IMR-90 (cell line): ENCODE results near the gene TTC28. TPM values are rescaled to one million over a fixed set of nuclear protein-coding genes. Genes with fewer than 3 reads are reported as not detected.

Experiments used
- ATAC-seq: fragments of 200-7000 bp; cut with Tn5 transposase; 2 replicates; pipeline ENCODE4 v1.9.1; 2020; ENCODE audit warnings: low read depth, mild to moderate bottlenecking, moderate library complexity
- BruUV-seq: library from RNA; stranded (reverse); fragments of 400-500 nt; replicated peaks from 2 replicates; lab custom pipeline; 2021; lab: Mats Ljungman, UMichigan
- CTCF ChIA-PET: fragments of 300-600 bp; formaldehyde crosslinking; extraction: SDS; loops from one replicate; lab custom pipeline; 2021; ENCODE audit warnings: antibody characterized with exemption; lab: Yijun Ruan, JAX
- POLR2A ChIA-PET: fragments of 300-600 bp; sonication (Branson Sonifier 250); formaldehyde crosslinking; loops from one replicate; lab custom pipeline; 2022; ENCODE audit warnings: antibody characterized with exemption; ENCODE audit not compliant: unreplicated experiment; lab: Charles Lee
- DNase-seq: peaks from one replicate; pipeline ENCODE4 v3.0.0; 2013
- H2AFZ ChIP-seq: replicated peaks from 2 replicates; pipeline ENCODE3; 2013; ENCODE audit warnings: low read length, mild to moderate bottlenecking; ENCODE audit not compliant: poor library complexity
- H2AK5ac ChIP-seq: 2 replicates; pipeline ENCODE4 v1.6.1; 2013; ENCODE audit warnings: low read depth, low read length, inconsistent platforms
- H2AK9ac ChIP-seq: replicated peaks from 2 replicates; pipeline ENCODE3; 2013; ENCODE audit warnings: mild to moderate bottlenecking, low read depth, low read length, moderate library complexity; ENCODE audit not compliant: poor library complexity
- H2BK120ac ChIP-seq: 2 replicates; pipeline ENCODE4 v1.6.1; 2013; ENCODE audit warnings: low read depth, low read length, inconsistent platforms
- H2BK15ac ChIP-seq: 3 replicates; pipeline ENCODE4 v1.6.1; 2013; ENCODE audit warnings: low read depth, low read length, inconsistent platforms
- H2BK20ac ChIP-seq: 2 replicates; pipeline ENCODE4 v1.6.1; 2013; ENCODE audit warnings: low read depth, mild to moderate bottlenecking, inconsistent platforms, low read length, moderate library complexity
- H2BK5ac ChIP-seq: 2 replicates; pipeline ENCODE4 v1.6.1; 2013; ENCODE audit warnings: mild to moderate bottlenecking, low read depth, low read length, inconsistent platforms; ENCODE audit not compliant: poor library complexity, severe bottlenecking
- H3K14ac ChIP-seq: replicated peaks from 2 replicates; pipeline ENCODE4 v1.6.1; 2013; ENCODE audit warnings: low read depth, low read length, inconsistent platforms
- H3K18ac ChIP-seq: 2 replicates; pipeline ENCODE4 v1.6.1; 2013; ENCODE audit warnings: low read depth, low read length, control low read depth
- H3K23ac ChIP-seq: 2 replicates; pipeline ENCODE4 v1.6.1; 2013; ENCODE audit warnings: low read depth, low read length, inconsistent platforms
- H3K27ac ChIP-seq: 2 replicates; pipeline ENCODE4 v1.5.1; 2013; ENCODE audit warnings: mild to moderate bottlenecking, control low read depth, low read length; ENCODE audit not compliant: insufficient read depth
- H3K27me3 ChIP-seq: 2 replicates; pipeline ENCODE4 v1.6.1; 2013; ENCODE audit warnings: low read length; ENCODE audit not compliant: control insufficient read depth, insufficient read depth
- H3K36me3 ChIP-seq: 2 replicates; pipeline ENCODE4 v1.6.1; 2013; ENCODE audit warnings: low read length, mixed read lengths; ENCODE audit not compliant: control insufficient read depth, insufficient read depth
- H3K4ac ChIP-seq: 2 replicates; pipeline ENCODE4 v1.6.1; 2013; ENCODE audit warnings: low read depth, low read length, inconsistent platforms
- H3K4me1 ChIP-seq: 2 replicates; pipeline ENCODE4 v1.6.1; 2013; ENCODE audit warnings: low read length, mixed read lengths; ENCODE audit not compliant: control insufficient read depth, insufficient read depth
- H3K4me2 ChIP-seq: 2 replicates; pipeline ENCODE4 v1.6.1; 2013; ENCODE audit warnings: low read depth, mild to moderate bottlenecking, control low read depth, low read length, moderate library complexity
- H3K4me3 ChIP-seq: 2 replicates; pipeline ENCODE4 v1.5.1; 2013; ENCODE audit warnings: low read depth, mild to moderate bottlenecking, control low read depth, low read length, moderate library complexity; ENCODE audit not compliant: insufficient read depth
- H3K56ac ChIP-seq: 2 replicates; pipeline ENCODE4 v1.6.1; 2013; ENCODE audit warnings: low read length, inconsistent platforms; ENCODE audit not compliant: insufficient read depth; ENCODE audit errors: extremely low read depth
- H3K79me1 ChIP-seq, 2 experiments: 2 replicates each; pipeline ENCODE4 v1.6.1; 2013; ENCODE audit warnings: low read length in 2 of 2, inconsistent platforms in 1 of 2, low read depth in 1 of 2
- H3K9ac ChIP-seq: 2 replicates; pipeline ENCODE4 v1.6.1; 2013; ENCODE audit warnings: low read depth, low read length, control low read depth
- H3K9me1 ChIP-seq: 2 replicates; pipeline ENCODE4 v1.6.1; 2013; ENCODE audit warnings: low read length, inconsistent platforms; ENCODE audit not compliant: insufficient read depth
- H3K9me3 ChIP-seq: 2 replicates; pipeline ENCODE4 v1.6.1; 2013; ENCODE audit warnings: low read length; ENCODE audit not compliant: control insufficient read depth, insufficient read depth
- H4K20me1 ChIP-seq: 2 replicates; pipeline ENCODE4 v1.6.1; 2013; ENCODE audit warnings: low read length, inconsistent platforms; ENCODE audit not compliant: insufficient read depth
- H4K5ac ChIP-seq: 2 replicates; pipeline ENCODE4 v1.6.1; 2013; ENCODE audit warnings: mild to moderate bottlenecking, low read depth, low read length, control low read depth
- H4K8ac ChIP-seq, 2 experiments: 2 replicates each; pipeline ENCODE4 v1.6.1; 2013; ENCODE audit warnings: low read depth in 2 of 2, low read length in 2 of 2, control low read depth in 1 of 2, inconsistent platforms in 1 of 2
- H4K91ac ChIP-seq: 2 replicates; pipeline ENCODE4 v1.6.1; 2013; ENCODE audit warnings: low read depth, low read length, inconsistent platforms; ENCODE audit not compliant: insufficient read depth
- CHD1 ChIP-seq: IDR thresholded peaks from 2 replicates; pipeline ENCODE4 v1.6.1; 2012; ENCODE audit warnings: low read depth, low read length, improper control_type of control experiment
- ELK1 ChIP-seq: fragments of 150-350 bp; IDR thresholded peaks from 2 replicates; pipeline ENCODE4 v1.6.1; 2016; ENCODE audit warnings: low read depth, mild to moderate bottlenecking, low read length, moderate library complexity, borderline replicate concordance
- FOS ChIP-seq: fragments of 150-350 bp; IDR thresholded peaks from 2 replicates; pipeline ENCODE4 v1.6.1; 2016; ENCODE audit warnings: low read depth, low read length
- MAFK ChIP-seq: IDR thresholded peaks from 2 replicates; pipeline ENCODE4 v1.6.1; 2012; ENCODE audit warnings: low read depth, low read length, improper control_type of control experiment
- MAZ ChIP-seq: IDR thresholded peaks from 2 replicates; pipeline ENCODE4 v1.6.1; 2012; ENCODE audit warnings: low read depth, mild to moderate bottlenecking, low read length, improper control_type of control experiment, moderate library complexity, borderline replicate concordance
- MXI1 ChIP-seq: IDR thresholded peaks from 2 replicates; pipeline ENCODE4 v1.6.1; 2012; ENCODE audit warnings: low read depth, mild to moderate bottlenecking, low read length, moderate library complexity, borderline replicate concordance
- RCOR1 ChIP-seq: IDR thresholded peaks from 2 replicates; pipeline ENCODE4 v1.6.1; 2012; ENCODE audit warnings: mild to moderate bottlenecking, low read length, improper control_type of control experiment; ENCODE audit not compliant: insufficient replicate concordance
- RFX5 ChIP-seq: IDR thresholded peaks from 2 replicates; pipeline ENCODE4 v1.8.0; 2012; ENCODE audit warnings: low read depth, mild to moderate bottlenecking, low read length, moderate library complexity
- SMC3 ChIP-seq: fragments of 150-350 bp; IDR thresholded peaks from 2 replicates; pipeline ENCODE4 v1.6.1; 2016; ENCODE audit warnings: low read depth, mild to moderate bottlenecking, antibody characterized with exemption, low read length, moderate library complexity
- WGBS, 2 experiments: methylation state at CpG; one replicate each; pipeline versions ENCODE4 v1.1.5 to v1.1.7; 2013; ENCODE audit warnings: missing lambda C conversion rate in 2 of 2; ENCODE audit not compliant: insufficient read length in 1 of 2; ENCODE audit errors: extremely low coverage in 2 of 2; 5-methylcytosine and 5-hydroxymethylcytosine counted together
- dilution Hi-C: fragments of 300-500 bp; cut with HindIII; formaldehyde crosslinking; loops from one replicate; pipeline ENCODE4 v1.14.3; 2018; ENCODE audit warnings: low sequenced_read_pairs; ENCODE audit not compliant: unreplicated experiment
- in situ Hi-C: fragments of 300-500 bp; cut with MboI; formaldehyde crosslinking; loops from 3 replicates; pipeline ENCODE4 v1.14.3; 2019; ENCODE audit warnings: low sequenced_read_pairs, inconsistent platforms, mixed read lengths
- intact Hi-C: fragments of 100-400 bp; cut with micrococcal nuclease; formaldehyde crosslinking; loops from 2 replicates; pipeline ENCODE4 v1.10.0; 2022
- polyA plus RNA-seq, 3 experiments: library from polyadenylated mRNA; depleted of rRNA; stranded (reverse); fragments of >200 nt; gene quantifications; 2 replicates each; pipeline ENCODE4 v1.2.3, GENCODE V29; 2012; ENCODE audit warnings: low replicate concordance in 1 of 3
- total RNA-seq: library from RNA; depleted of rRNA; stranded (reverse); fragments of >200 nt; gene quantifications from 2 replicates; pipeline ENCODE4 v1.2.3, GENCODE V29; 2012

TTC28 gene
- total and polyA plus RNA-seq, 2 of the 4 experiments (the other 2 are of a cell fraction): 5.6 to 13.3 TPM

GRCh38 chr22:28095316-28096095 is 584.1 kb downstream of the TTC28 start:
- Histone ChIP-seq H3K9ac (no peak overlapping the region), H4K20me1 (no peaks in the 10 kb centered on the region), H4K5ac (no peak overlapping the region), H2AFZ (no peak overlapping the region), H3K18ac (no peak overlapping the region), H3K4me2 (no peak overlapping the region), H3K56ac (no peak overlapping the region), H3K27me3 (no peaks in the 10 kb centered on the region), H2AK9ac (no peak overlapping the region), H4K8ac (no peak overlapping the region), H2BK20ac (no peak overlapping the region), H3K36me3 (peaks cover 37% of the 10 kb centered on the region), H3K4ac (no peak overlapping the region), H3K27ac (no peak overlapping the region), H3K9me3 (no peaks in the 10 kb centered on the region), H2BK5ac (no peak overlapping the region), H3K4me1 (peaks cover 3% of the 10 kb centered on the region; the same call in 1 of the 2 replicates), H2AK5ac (no peak overlapping the region), H3K9me1 (peaks cover 6% of the 10 kb centered on the region; the same call in 1 of the 2 replicates), H3K4me3 (no peak overlapping the region), H2BK15ac (no peak overlapping the region), H3K14ac (no peak overlapping the region), H3K79me1 (no peaks in the 10 kb centered on the region; a peak in 1 of 4 replicates), H3K23ac (no peak overlapping the region), H2BK120ac (no peak overlapping the region), H4K91ac (no peak overlapping the region)
- dilution Hi-C loops: no loop called here
- in situ Hi-C loops: no loop called here
- ATAC-seq: no peak
- ChIA-PET CTCF (interaction anchor here (1.2 to 1.4 kb wide), 2 partner anchors 17 to 20 kb away, joined by 3 to 5 read pairs; no protein-coding TSS in a partner anchor), POLR2A (no interaction called here)
- TF ChIP-seq MAFK (no peak), MAZ (no peak), SMC3 (no peak), RFX5 (no peak), RCOR1 (no peak), CHD1 (no peak), MXI1 (no peak), FOS (no peak), ELK1 (no peak)
- intact Hi-C loops: no loop called here
- no CpG with 5 or more reads among the region's 5 CpGs for WGBS, 2 experiments
- DNase-seq: no peak
- BruUV-seq: no TSS peak
